Thoracic aorta (tissue), 2 donors: ENCODE measurements around the gene LHPP. TPM values are rescaled to one million over a fixed set of nuclear protein-coding genes. Genes with fewer than 3 reads are reported as not detected.

ENCODE experiments used
- ATAC-seq: fragments of 150-250 bp; one replicate; pipeline ENCODE4 v1.8.0; 2017; ENCODE audit warnings: low read depth; ENCODE audit not compliant: insufficient number of reproducible peaks, low FRiP score
- DNase-seq: peaks from one replicate; pipeline ENCODE4 v3.0.0-alpha.2; 2020; ENCODE audit warnings: low spot score
- H3K27ac ChIP-seq, 2 donors: fragments of 200-600 bp; sonication (generic); 1 replicate in 1 of 2; 2 replicates in 1 of 2; pipeline ENCODE4 v1.5.1; 2016; ENCODE audit warnings: mild to moderate bottlenecking in 2 of 2, moderate library complexity in 2 of 2
- H3K27me3 ChIP-seq: fragments of 200-600 bp; sonication (generic); replicated peaks from 2 replicates; pipeline ENCODE4 v1.6.0; 2016; ENCODE audit warnings: mild to moderate bottlenecking; ENCODE audit not compliant: insufficient read depth
- H3K36me3 ChIP-seq: fragments of 200-600 bp; sonication (generic); one replicate; pipeline ENCODE4 v1.5.1; 2016
- H3K4me1 ChIP-seq, 2 donors: fragments of 200-600 bp; sonication (generic); 1 replicate in 1 of 2; 2 replicates in 1 of 2; pipeline versions ENCODE4 v1.5.1 to v1.6.0; 2016; ENCODE audit warnings: low read depth in 2 of 2, mild to moderate bottlenecking in 1 of 2; ENCODE audit not compliant: control insufficient read depth in 1 of 2
- H3K4me3 ChIP-seq: fragments of 200-600 bp; sonication (generic); 2 replicates; pipeline ENCODE4 v1.5.1; 2016; ENCODE audit warnings: mild to moderate bottlenecking
- H3K9me3 ChIP-seq: fragments of 200-600 bp; sonication (generic); 2 replicates; pipeline ENCODE4 v1.5.1; 2016
- total RNA-seq, 2 donors: library from RNA; depleted of rRNA; stranded (reverse); fragments of >200 nt; gene quantifications; one replicate each; pipeline versions ENCODE4 v1.1.0 to v1.2.3, GENCODE V29; 2016
- TF ChIP-seq, protein P1 (sequence below): fragments of 200-600 bp; sonication (generic); IDR thresholded peaks from one replicate; pipeline ENCODE4 v1.5.1; 2019; ENCODE audit warnings: antibody characterized with exemption

Gene LHPP
- total RNA-seq, 2 donors from 2014 or later, result 7.2 to 24.1 TPM

DNA sequence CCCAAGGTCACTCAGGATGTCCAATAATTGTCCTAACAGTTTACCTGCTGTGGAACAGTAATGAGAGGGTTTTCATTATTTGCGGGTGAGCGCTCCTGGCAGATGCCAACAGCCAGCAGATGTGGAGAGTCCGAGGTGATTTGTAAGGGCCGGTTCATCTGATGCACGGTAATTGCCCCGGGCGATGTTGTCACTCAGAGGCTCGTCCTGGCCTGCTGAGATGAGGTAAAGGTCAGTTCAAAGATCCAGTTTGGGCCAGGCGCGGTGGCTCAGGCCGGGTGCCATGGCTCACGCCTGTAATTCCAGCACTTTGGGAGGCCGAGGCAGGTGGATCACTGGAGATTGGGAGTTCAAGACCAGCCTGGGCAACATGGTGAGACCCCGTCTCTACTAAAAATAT is 16.9 kb downstream of the LHPP start:
- H3K4me1 ChIP-seq, result no peaks in the 10 kb centered on the region
- no peaks in the 10 kb centered on the region for H3K9me3 ChIP-seq
- no peak overlapping the region for H3K27ac ChIP-seq
- TF ChIP-seq, protein P1, sequence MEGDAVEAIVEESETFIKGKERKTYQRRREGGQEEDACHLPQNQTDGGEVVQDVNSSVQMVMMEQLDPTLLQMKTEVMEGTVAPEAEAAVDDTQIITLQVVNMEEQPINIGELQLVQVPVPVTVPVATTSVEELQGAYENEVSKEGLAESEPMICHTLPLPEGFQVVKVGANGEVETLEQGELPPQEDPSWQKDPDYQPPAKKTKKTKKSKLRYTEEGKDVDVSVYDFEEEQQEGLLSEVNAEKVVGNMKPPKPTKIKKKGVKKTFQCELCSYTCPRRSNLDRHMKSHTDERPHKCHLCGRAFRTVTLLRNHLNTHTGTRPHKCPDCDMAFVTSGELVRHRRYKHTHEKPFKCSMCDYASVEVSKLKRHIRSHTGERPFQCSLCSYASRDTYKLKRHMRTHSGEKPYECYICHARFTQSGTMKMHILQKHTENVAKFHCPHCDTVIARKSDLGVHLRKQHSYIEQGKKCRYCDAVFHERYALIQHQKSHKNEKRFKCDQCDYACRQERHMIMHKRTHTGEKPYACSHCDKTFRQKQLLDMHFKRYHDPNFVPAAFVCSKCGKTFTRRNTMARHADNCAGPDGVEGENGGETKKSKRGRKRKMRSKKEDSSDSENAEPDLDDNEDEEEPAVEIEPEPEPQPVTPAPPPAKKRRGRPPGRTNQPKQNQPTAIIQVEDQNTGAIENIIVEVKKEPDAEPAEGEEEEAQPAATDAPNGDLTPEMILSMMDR, result no peak
- H3K27me3 ChIP-seq, result no peaks in the 10 kb centered on the region
- no peaks in the 10 kb centered on the region for H3K36me3 ChIP-seq
- ATAC-seq (no peak), DNase-seq (no peak)
- H3K4me3 ChIP-seq, result no peak overlapping the region

DNA sequence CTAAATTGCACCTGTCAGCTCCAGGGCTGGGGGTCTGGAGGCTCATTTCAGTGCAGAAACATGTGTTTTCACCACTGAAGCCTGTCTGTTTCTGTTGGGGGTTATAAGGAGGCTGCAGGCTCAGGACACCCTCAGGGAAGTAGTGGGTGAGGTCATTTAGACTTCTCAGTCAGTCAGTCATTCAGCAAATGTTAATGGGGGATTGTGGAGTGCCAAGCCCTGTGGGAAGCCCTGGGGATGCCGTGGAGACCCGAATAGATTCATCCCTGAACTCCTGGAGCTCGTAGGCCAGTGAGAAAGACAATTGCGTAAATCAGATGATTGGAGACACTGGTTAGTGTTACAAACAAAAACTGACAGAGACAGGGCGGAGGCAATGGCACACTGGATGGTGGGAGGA is 19.2 kb downstream of the LHPP start:
- no peak overlapping the region for H3K4me3 ChIP-seq
- DNase-seq, result no peak
- no peaks in the 10 kb centered on the region for H3K9me3 ChIP-seq
- H3K36me3 ChIP-seq, result no peaks in the 10 kb centered on the region
- TF ChIP-seq, protein P1, result no peak
- no peak for ATAC-seq
- no peaks in the 10 kb centered on the region for H3K4me1 ChIP-seq
- H3K27ac ChIP-seq, result no peak overlapping the region
- no peaks in the 10 kb centered on the region for H3K27me3 ChIP-seq

DNA sequence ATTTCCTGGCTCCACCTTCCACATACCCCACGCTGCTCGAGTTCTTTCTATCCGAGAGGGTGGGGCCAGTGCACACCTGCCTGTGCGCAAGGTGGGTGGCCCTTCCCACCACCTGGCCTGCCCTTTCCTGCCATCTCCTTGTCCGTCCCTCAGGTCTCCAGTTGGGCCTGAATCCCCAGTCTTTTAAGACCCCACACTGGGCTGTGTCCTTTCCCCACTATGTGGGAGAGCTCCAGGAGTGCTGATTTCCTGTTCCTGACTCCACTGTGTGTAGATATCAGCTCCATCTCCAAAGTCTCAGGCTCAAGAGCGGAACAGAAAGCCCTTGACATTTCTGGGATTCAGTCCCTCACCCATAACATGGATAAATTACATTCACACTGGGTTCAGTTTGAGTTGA is 20.1 kb downstream of the LHPP start:
- no peak for DNase-seq
- no peaks in the 10 kb centered on the region for H3K36me3 ChIP-seq
- H3K27ac ChIP-seq, result no peak overlapping the region
- ATAC-seq, result no peak
- no peaks in the 10 kb centered on the region for H3K27me3 ChIP-seq
- H3K4me1 ChIP-seq, result no peaks in the 10 kb centered on the region
- H3K9me3 ChIP-seq, result no peaks in the 10 kb centered on the region
- no peak overlapping the region for H3K4me3 ChIP-seq
- TF ChIP-seq, protein P1, result no peak

DNA sequence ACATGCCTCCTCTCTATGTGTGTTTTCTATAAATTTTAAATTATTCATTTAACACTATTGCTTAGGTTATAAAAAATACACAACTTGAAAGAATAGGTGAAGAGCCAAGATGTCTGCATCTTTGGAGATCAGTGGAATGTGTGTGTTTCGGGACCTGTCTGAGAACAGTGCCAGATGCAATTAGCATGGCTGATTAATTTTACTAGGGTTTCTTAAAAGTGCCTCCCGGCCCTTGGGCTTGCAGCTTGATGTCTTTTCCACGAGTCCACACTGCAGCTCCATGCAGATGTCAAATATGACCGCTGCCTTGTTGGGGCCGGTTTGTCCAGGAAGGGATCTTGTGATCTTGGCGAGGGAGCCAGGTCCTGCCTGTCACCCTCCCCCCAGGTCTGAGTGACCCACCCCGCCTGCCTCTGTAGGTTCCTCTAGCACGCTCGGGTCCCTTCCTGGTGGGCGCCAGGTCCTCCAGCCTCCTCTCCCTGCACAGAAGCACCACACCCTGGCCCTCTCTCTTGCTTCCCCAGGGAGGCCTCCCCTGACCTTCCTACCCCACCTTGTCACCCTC is 20.7 kb downstream of the LHPP start:
- DNase-seq, result no peak
- Histone ChIP-seq H3K27ac (no peak overlapping the region), H3K9me3 (no peaks in the 10 kb centered on the region), H3K36me3 (no peaks in the 10 kb centered on the region), H3K4me1 (no peaks in the 10 kb centered on the region), H3K27me3 (no peaks in the 10 kb centered on the region), H3K4me3 (no peak overlapping the region)
- ATAC-seq, result no peak
- TF ChIP-seq, protein P1, result no peak

DNA sequence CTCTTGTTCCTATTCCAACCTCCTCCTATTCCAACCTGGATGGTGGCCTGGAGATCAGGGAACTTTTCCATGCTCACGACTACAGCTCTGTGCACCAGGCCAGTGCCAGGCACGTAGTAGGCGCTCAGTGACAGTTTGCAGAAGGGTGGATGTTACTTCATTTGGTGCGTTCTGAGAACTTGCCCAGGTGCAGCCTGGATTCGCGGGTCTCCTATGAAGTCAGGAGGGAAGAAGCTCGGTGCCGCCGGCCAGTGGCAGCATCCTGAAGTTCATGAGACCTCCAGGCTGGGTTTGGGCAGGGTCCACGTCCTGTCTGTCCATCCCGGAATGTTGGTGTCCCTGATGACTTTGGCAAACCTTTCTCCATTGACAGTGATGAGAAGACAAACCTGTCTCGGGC is 21.3 kb downstream of the LHPP start:
- H3K9me3 ChIP-seq, result no peaks in the 10 kb centered on the region
- no peaks in the 10 kb centered on the region for H3K4me1 ChIP-seq
- ATAC-seq (no peak), DNase-seq (no peak)
- no peaks in the 10 kb centered on the region for H3K36me3 ChIP-seq
- TF ChIP-seq, protein P1, result no peak
- no peaks in the 10 kb centered on the region for H3K27me3 ChIP-seq
- H3K27ac ChIP-seq, result no peak overlapping the region
- H3K4me3 ChIP-seq, result no peak overlapping the region
